ENCODE data around the gene ASXL3.

ASXL3 gene

DNA sequence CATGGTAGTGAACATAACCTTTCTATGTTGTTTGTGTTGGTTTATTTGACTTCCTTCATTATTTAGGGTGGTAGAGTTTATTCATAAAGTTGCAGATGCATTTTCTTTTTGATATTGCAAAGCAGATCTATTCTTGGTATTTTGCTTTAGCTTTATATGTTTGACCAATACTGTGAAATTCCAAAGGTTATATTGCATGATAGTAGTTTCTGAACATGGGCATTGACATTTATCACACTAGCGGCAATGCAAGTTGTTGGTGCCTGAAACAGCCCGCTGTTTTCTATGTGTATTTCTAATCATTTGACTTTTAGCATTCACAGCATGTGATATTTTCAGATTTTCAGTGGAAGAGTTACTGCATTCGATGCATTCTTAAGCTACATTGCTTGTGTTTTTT lies 87.2 kb downstream of the ASXL3 start:
- no peak for DNase-seq

DNA sequence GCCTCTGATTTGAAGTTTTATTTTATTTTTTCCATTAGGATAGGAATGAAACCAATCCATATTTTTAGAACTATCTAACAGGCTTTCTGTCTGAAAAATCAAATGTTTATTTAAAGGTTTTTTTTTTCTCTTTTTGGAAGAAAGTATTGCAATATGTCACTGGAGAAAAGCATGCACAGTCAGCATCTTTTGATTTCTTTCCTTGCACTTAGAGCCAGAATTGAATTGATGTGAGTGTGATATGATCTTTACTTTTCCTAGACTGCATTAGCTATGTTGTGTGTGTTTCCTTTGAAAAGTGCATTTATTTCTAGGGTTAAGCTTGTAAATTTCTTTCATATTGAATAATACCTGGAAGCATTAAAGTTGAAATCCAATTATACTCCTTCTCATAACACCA lies 87.6 kb downstream of the ASXL3 start:
- no peak for DNase-seq

DNA sequence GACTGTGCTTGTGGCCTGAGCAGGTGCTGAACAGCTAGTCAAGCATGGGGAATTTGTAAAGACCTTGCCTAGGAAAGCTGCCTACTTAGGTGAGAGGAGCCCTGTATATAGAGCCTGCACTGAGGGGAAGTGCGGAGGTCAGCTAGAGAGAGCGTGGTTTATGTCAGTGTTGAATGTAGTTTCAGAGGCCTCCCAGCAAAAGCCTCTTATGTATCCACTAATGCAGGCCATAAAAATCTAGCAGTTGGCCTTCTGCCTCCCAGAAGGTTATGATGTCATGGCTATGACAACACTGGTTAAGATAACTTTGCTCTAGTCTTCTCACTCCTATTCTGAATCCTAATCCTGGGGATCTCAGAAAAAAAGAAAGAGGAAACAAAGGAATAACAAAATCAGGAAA lies 88.9 kb downstream of the ASXL3 start:
- DNase-seq: no peak

DNA sequence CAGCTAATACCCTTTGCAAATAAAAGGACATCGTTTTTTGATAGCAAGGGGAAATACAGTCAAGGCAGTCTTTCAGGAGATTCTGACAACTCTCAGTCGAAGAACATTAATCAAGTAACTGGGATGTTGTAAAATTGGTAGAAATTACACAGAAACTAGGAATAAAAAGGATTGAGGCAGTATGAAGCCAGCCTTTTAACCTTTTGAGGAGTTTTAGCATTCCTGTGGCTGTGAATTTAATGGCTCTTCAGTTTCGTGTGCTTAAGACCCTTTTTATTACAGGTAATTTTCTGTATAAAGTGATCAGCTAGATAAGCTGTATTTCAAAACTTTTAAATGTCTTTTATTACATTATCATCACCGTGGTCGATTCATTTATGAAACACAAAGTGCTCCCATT lies 91.6 kb downstream of the ASXL3 start:
- DNase-seq: no peak

DNA sequence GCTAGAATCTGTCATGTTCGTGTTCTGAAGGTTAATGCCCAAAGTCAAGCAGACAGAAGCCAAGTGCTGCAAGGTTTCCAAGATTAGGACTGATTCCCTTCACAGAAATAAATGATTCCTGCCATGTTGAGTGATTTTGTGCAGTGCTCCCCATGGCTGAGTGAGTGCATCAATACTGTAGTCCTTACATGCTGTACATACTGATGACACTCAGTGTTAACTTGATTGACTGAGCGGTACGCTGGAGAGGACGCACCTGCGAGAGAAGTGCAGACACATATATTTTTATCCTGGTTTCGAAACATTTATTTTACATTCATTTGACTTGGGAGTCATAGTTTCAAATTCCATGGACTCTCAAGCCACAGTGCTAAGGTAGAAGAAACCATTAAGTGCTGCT lies 92.0 kb downstream of the ASXL3 start:
- no peak for DNase-seq

DNA sequence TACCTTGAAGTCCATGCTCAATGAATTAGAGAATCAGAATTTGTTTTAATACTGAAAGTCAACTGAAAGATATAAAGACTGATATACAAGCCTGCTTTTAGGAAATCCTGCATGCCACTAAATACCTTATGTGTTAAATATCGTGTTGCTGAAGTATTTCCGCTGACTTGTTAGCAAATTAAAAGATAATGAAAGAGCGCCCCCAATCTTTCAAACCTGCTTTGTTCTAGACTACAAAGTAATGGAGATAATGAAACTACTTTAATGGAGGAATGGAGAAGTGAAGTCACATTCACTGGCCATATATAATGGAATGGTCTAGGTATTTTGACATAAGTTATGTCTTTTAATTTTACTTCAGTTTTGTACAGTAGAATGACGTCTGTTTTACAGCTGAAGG lies 95.7 kb downstream of the ASXL3 start:
- no peak for DNase-seq

DNA sequence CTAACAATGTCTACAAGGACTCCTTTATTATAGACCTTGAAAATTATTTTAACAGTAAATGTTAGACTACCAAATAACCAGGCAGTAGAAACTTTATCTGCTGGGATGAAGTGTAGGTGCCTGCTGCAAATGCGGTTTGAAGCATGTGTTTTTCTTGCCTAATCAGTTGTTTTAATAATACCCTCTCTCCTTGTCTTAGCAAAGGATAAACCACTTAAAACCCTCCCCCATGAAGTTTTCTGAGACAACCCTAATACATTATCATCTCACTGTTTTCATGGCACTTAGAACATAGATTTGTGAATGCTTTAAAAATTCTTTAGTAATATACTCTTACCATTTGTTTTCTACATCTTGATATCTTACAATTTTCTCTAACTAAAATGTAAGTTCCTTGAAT lies 98.6 kb downstream of the ASXL3 start:
- DNase-seq: no peak

DNA sequence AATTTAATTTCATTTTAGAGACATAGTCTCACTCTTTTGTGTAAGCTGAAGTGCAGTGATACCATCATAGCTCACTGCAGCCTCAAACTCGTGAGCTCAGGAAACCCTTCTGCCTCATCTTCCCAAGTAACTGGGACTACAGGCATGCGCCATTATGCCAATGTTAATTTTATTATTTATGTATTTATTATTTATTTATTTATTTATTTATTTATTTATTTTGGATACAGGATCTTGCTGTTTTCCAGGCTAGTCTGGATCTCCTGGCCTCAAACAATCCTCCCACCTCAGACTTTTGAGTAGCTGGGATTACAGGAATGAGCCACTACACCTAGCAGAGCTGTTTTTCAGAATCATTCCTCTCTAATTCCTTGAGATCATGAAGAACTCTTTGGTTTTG lies 99.9 kb downstream of the ASXL3 start:
- no peak for DNase-seq

DNA sequence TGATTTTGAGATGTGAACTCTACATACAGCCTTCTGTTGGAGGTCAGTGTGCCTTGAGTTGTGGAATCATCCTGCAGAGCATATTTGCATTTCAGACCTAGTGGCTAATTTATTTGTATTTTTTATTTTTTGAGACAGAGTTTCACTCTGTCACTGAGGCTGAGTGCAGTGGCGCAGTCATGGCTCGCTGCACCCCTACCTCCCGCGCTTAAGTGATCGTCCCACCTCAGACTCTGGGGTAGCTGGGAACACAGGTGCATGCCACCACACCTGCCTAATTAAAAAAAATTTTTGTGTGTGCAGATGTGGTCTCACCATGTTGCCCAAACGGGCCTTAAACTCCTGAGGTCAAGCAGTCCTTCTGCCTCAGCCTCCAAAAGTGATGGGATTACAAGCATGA lies 104.4 kb downstream of the ASXL3 start:
- DNase-seq: no peak

DNA sequence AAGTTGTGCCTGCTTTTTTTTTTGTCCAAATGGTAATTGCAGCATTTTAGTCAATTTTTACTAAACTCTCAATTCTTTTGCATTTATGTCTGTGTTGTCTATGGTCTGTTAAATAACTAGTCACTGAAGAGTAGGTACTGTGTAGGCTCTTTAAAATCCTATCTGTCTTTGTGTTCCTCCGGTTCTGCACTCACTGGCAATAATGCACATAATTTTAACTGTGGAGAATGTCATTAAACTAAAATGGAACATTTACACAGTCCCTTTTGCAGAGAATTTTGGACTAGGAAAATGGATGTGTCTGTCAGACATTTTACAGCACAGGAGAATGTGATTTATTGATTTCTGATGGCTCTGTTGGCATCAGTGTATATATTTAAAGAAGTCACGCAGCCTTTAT lies 116.6 kb downstream of the ASXL3 start:
- DNase-seq: no peak

DNA sequence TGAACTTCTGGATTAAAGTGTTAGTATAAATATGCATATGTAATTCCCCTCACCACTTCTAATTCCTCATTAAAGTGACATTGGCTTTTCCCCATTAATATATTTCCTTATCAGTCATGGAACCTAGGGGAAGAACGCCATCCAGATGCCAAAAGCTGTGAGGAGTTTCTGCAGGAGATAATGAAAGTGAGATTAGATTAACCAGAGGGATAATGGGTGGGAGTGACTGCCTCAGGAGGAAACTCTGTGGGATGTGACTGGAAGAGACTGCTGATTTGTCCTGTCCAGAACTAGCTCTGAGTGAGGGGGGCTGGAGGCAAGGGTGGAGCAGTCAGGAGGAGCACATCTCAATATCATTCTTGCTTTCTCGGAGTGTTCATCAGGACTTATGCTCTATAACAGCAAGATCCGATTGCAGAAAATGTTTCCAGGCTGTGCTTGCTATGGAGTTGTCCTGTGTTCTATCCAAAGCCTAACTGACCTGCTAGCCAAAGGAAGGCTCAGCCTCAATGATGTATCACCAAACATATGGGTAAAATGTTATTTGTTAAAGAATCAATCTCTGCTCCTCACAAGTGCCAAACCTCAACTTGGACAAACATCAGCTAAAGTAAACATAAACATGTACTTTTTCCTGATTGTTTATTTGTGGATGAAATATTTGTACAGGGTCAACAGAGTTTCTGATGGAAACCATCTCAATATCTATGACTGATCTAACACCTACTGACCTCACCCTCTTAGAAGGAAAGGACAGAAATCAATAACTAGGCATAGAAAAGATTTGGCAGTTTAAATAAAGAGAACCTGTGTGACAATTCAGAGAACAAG lies 118.5 kb downstream of the ASXL3 start:
- DNase-seq: no peak

DNA sequence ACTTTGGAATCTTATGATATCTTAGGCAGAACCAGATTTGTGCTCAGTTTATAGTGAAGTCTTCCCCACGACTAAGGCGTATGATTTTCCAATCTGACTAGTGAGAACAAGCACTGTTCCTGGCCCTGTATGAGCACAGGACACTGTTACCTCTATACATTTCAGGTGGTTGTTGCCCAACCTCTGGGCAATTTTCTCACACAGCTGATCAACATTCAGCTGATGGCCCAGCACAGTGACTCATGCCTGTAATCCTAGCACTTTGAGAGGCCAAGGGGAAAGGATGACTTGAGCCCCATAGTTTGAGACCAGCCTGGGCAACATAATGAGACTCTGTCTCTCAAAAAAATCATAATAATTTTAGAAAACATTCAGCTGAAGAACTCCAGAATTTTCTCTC lies 119.5 kb downstream of the ASXL3 start:
- no peak for DNase-seq

DNA sequence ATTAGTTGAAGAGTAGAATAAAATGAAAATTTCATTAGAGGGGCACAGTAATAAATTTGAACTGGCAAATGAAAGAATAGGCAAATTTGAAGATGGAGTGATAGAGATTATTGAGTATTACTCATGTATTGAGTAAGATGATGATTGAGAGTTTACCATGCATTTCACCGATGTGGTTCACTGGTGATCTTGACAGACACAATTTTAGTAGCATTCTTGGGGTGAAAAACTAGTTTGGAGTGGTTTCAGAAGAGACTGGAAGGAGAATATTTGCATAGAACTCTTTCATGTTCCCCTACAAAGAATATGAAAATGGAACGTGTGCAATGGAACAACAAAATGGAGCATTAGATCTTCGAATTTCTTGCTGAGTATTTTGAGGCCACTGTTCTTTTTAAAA lies 121.4 kb downstream of the ASXL3 start:
- no peak for DNase-seq

DNA sequence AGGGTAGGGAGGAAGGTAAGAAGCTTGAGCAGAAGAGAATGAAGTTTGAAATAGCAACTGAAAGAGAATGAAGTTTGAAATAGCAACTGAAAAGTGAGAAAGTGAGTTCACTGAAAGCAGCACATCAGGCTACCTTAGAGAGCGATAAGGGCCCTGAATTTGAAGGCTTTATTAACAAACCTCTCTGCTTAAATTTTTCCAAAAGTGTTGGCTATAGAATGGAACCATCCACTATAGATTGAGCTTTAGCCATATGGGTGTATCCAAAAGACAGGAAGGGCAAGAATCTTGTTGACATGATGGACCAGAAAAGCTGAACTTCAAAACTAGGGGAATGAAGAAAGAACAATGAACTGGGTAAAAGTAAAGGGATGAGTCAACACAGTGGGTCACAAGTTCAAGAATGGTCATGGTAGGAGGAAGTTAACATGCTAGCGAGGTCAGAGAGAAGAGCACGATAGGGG lies 122.5 kb downstream of the ASXL3 start:
- DNase-seq: no peak

DNA sequence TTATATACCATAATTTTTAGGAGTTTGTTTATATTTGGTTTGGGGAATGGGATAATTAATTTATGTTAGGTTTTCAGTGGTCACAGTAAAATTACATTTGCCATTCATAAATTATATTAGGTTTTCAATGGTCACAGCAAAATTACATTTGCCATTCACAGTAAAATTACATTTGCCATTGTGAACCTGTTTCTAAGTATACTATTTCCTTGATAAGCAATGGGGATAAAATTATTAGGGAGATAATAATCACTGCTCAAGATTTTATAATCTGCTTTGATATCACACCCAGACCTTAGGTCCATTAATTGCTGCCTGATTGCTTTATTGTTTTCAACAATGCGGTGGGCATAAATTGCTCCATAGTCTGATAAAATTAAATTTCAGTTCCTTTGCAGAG lies 124.6 kb downstream of the ASXL3 start:
- DNase-seq: no peak

DNA sequence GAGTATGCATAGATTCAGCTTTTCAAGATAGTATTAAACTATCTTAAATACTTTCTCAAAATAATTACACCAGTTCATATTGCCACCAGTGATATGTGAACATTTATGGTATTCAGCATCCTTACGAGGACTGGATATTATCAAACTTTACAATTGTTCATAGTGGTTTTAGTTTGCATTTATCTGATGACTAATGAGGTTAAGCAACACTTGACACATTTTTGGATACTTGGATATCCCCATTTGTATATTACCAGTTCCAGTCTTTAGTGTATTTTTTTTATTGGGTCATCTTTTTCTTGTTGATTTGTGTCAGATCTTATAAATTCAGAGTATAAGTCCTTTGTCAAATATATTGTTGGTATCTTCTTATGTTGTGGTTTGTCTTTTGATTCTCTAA lies 128.4 kb downstream of the ASXL3 start:
- DNase-seq: no peak

DNA sequence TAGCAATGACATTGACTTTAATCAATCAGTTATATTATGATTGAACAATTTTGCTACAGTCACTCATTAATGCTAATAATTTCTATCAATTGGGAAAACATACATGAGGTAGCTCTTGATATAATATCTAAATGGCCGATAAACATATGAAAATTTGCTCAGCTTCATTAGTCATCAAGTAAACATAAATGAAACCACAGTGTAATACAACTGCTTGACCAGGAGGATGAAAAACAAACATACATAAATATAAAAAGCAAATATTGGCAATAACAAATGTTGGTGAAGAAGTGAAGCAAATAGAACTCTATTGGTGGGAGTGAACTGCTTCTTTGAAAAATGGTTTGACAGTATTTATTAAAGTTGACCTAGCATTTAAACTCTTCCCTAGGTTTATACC lies 130.9 kb downstream of the ASXL3 start:
- no peak for DNase-seq

DNA sequence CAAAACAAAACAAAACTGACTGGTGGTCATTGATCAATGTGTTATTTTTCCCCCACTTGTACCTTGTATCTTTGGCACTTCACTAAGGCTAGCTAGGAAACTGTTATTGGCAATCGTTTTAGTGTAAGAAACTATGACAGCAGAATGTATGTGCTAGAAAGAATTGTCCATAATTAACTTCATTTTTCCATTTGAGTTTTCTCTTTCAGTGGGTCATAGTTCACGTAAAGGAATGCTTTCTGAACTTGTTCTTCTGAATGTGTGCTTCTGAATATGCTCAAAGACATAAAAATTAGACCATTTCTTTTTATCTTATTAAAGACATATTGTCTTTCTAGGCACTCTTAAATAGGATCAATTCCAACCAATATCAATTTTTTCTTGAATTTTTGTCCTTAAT lies 132.2 kb downstream of the ASXL3 start:
- DNase-seq: no peak

DNA sequence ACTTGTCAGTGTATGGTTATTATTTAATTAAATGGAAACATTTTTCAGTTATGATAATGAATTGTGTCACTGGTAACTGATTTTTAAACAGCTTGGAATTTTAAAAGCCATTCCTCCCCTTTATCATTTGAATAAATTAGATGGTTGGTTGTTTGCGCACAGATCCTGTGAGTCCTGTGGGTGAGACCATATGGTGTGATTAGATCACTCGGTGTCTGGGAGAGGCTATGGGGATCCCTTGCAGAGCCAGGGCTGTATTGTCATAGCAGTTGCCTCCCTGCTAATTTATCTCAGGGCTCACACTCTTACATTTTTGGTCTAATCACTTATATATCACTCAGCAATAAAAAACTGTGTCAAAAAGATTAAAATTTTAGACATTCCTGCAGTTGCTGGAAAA lies 133.5 kb downstream of the ASXL3 start:
- DNase-seq: no peak

DNA sequence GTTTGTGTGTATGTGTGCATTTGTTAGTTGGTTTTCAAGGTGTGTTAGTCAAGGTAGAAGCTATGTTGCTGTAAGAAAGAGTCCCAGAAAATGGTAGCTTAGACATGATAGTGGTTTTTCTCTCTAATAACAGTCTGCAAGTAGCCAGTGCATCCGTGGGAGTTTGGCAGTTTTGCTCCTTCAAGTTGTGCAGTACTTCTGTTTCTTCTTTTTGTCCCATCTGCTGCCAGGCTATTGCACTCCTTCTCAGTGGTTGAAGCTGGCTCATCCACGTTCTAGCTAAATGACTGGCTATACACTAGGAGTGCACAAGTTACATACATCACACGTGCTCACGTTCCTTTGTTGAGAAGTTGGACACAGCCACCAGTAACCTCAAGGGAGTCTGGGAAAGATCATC lies 134.7 kb downstream of the ASXL3 start:
- DNase-seq: no peak

DNA sequence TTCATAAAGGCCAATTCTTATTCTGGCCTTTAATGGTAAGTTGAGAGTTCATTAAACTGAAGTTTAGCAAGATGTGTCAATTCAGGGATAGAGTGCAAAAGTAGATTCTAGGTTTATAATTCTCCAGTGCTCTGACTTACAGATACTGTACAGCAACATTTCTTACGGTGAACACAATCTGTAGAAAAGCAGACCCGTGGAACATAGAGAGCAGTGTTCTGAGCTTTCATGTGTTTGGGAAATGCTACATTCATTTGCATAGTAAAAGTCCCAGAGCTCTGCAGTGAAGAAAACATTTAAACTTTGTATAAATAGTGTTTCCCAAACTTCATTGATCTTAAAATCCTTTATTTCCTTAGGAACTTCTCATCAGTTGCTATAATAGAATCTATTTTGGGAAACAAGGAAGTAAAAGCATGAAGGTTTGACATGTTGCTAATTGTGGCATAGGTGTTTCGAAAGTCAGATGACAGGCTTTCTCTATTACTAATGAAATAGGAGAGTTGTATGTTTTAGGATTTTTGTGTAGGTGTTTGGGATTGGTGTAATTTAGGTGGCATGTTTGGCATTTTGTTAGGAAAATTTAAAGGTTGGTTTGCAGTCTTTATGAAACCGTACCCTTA lies 138.2 kb downstream of the ASXL3 start:
- DNase-seq: no peak

DNA sequence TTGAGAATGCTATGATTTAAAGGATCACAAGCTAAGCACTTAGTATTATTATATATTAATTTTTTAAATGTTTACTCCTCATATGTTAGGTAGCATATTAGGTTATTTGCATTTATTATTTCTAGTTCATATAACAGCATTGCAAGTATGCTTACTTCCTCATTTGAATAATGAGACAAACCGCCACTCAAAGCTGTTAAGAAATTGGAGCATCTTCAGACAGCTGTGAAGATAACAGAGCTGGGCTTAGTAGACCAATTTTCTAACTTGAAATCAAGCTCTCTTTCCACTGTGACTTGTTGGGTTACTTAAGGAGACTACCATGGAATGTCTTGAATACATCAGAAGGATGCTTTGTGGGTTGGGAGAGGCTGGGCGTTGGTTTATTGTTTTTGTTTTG lies 139.3 kb downstream of the ASXL3 start:
- DNase-seq: no peak

DNA sequence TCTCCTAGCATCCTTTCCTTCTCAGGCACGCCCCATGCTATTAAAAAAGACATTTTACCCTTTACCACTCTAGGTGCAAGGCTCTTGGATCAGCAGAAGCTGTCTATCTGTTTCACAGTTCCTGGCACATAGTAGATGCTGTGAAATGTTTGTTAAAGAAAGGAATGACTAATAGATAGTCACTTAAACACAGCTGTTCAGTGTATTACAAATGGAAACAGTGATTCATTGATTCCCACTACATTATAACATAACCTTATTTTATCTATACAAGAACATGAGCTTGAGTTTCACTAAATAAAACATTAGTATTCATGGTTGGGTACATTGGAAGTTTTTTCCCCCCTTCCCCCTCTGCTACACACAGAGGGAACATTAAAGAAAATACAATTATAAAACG lies 142.1 kb downstream of the ASXL3 start:
- no peak for DNase-seq

DNA sequence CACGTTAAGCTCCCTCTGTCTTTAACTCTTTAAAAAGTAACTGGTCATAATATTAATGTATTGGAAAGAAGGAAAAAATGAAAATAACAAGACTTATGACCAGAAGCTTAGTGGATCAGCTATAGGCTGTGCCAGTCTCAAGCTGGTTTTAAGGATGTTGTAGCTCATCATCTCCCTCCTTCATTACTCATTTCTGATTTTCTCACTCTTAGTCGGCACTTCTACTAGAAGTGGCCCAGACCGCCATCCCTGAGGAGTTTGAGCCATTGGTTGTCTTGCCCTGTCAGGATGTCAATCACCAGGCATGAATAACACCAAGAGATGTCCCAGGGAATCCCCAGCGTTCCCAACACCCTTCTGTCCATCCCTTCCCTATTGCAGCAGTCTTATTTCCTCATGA lies 151.5 kb downstream of the ASXL3 start:
- DNase-seq: no peak

DNA sequence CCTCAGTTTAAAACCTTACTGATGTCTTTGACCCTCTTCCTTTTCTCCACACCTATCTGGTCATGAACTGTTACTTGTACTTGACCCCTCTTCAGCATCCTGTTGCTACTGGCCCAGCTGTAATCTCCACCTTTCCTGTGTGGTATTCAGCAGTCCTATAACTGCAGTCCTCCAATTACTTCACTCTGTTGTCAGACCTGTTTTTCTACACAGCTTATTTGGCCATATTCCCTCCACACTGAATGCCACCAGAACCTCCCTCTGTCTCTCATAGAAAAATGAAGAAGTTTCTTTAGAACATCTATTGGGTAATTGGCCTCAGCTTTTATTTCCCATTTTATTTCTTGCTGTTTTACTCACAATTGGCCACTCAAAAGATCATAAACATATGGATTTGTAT lies 155.4 kb downstream of the ASXL3 start:
- no peak for DNase-seq

Measured in CD4-positive, alpha-beta T cell treated with Interleukin-17A for 4 hours (primary cell).